HG03558 (cell line): ENCODE measurements around the gene ZNG1C.
"Not testable (repeated sequence)": the region's sequence is repeated elsewhere in the genome, so short reads cannot be mapped to it uniquely, and the experiment has no call there.

ENCODE experiments used
- ATAC-seq: cut with Tn5 transposase; IDR thresholded peaks from one replicate; pipeline ENCODE4 v1.9.1; 2021; ENCODE audit warnings: moderate number of reproducible peaks; ENCODE audit not compliant: unreplicated experiment; ENCODE audit errors: extremely low read depth

Gene ZNG1C

DNA sequence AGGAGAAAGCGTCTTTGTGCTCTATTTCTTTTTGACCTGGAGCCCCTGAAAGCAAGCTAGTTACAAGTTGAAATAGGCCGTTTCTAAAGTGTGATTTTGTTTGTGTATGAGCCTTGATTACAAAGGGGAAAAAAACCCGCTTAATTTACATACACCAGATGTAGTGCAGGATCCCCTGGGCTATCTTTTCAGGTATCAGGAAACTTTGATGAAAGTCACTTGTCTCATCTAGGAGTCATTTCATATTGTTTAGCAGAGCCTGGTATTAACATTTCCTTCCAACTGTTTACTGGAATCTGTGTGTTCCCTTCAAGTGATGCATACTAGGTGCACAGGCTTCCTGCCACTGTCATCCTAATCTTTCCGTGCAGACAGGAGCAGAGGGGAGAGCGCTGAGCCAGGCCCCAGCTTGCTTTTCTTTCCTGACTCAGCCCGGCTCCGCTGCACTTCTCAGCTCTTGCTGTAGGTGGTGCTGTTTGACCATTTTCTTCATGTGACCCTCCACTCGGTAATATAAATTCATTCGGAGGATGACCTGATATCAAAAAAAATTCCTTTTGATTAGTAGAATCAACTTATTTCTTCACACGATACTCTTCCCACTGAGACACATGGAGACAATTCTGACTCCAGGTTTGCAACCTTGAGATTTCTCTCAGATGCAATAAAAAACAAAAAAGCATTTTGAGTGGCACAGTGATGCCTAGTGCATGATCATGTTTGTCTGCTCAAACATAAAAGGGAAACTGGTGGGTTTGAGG, 100.7 kb downstream of the ZNG1C start:
- not testable (repeated sequence) for ATAC-seq

- not testable (repeated sequence) for ATAC-seq
Observed at GRCh38 chr9:68343242-68343641, 101.5 kb downstream of the ZNG1C start.

DNA sequence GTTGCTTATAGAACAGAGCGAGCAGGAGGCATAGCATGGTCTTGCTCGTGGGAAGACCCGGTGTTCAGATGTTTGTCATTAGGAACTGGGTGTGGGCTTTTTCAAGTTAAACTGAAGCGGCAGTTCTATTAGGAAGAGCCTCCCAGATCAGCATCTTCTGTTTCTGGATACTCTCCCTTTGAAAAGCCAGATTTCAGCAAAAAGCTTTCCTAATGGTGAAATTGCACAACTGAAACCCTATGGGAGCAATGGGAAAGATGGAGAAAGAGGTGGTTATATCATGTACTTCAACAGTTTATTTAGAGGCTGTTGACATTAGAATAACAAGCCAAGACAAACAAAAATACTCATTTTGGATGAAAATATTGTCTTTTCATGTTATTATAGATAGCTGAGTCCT, 102.2 kb downstream of the ZNG1C start:
- ATAC-seq: not testable (repeated sequence)
